GM13976 (cell line): ENCODE results near the gene THSD4.

Experiments used
- DNase-seq: peaks from one replicate; pipeline ENCODE4 v3.0.0; 2012; ENCODE audit warnings: low spot score
- in situ Hi-C: fragments of 300-500 bp; cut with MboI; formaldehyde crosslinking; loops from one replicate; pipeline ENCODE4 v1.12.0; 2022; ENCODE audit warnings: low sequenced_read_pairs, mixed read lengths, inconsistent platforms; ENCODE audit not compliant: unreplicated experiment
- TF ChIP-seq, protein P1 (sequence below): IDR thresholded peaks from 2 replicates; pipeline ENCODE4 v1.5.1; 2012; ENCODE audit warnings: borderline replicate concordance, mild to moderate bottlenecking; ENCODE audit not compliant: insufficient read depth; ENCODE audit errors: extremely low read depth, missing control alignments, control extremely low read depth

THSD4 gene

DNA sequence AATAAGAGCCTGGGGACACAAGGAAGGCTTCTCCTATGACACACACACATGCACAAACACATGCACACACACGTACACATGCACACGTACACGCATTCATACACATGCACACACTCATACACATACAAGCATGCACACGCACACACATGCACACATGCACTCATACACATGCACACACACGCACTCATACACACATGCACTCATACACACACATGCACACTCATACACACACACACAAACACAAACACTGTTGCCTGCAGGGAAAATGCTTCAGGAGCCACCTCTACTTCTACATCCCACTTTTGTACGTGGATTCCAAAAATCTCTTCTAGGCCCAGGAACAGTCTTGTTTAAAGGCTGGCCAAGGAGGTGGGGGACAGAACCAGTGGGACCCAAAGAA is 674.3 kb downstream of the THSD4 start:
- TF ChIP-seq, protein P1, sequence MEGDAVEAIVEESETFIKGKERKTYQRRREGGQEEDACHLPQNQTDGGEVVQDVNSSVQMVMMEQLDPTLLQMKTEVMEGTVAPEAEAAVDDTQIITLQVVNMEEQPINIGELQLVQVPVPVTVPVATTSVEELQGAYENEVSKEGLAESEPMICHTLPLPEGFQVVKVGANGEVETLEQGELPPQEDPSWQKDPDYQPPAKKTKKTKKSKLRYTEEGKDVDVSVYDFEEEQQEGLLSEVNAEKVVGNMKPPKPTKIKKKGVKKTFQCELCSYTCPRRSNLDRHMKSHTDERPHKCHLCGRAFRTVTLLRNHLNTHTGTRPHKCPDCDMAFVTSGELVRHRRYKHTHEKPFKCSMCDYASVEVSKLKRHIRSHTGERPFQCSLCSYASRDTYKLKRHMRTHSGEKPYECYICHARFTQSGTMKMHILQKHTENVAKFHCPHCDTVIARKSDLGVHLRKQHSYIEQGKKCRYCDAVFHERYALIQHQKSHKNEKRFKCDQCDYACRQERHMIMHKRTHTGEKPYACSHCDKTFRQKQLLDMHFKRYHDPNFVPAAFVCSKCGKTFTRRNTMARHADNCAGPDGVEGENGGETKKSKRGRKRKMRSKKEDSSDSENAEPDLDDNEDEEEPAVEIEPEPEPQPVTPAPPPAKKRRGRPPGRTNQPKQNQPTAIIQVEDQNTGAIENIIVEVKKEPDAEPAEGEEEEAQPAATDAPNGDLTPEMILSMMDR: no peak
- DNase-seq: no peak
- in situ Hi-C loops: no loop called here

DNA sequence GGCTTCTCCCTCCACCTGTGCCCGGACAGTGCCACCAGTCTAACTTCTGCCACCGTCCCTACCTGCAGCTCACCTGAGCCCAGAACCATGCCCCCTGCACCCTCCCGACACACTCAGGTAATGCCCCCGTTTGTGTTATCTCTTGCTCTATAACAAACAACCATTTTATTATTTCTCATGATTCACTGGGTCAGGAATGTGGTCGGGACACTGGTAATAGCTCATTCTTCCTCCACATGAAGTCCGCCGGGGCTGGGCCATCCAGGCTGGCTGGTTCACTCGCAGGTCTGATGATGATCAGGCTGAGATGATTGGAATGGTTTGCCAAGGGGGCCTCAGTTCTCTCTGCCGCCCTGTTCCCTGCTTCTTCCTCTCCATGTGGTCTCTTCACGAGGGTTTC is 674.8 kb downstream of the THSD4 start:
- TF ChIP-seq, protein P1: no peak
- in situ Hi-C loops: no loop called here
- DNase-seq: no peak

DNA sequence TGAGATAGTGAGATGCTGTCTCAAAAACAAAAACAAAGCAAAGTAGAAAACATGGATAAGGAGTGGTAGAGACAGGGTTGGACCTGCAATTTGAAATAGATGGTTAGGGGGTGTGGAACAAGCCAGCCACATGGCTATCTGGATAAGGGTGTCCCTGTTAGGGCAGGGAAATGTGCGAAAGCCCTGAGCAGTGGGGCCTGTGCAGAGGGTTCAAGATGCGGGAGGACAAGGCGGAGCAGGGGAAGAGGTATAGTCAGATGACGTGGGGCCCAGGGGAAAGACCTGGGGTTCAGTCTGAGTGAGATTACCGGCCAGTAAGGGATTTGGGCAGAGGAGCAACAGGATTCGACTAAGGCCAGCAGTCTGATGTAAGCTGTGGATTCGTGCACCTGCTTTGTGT is 676.7 kb downstream of the THSD4 start:
- in situ Hi-C loops: no loop called here
- TF ChIP-seq, protein P1: no peak
- no peak for DNase-seq

DNA sequence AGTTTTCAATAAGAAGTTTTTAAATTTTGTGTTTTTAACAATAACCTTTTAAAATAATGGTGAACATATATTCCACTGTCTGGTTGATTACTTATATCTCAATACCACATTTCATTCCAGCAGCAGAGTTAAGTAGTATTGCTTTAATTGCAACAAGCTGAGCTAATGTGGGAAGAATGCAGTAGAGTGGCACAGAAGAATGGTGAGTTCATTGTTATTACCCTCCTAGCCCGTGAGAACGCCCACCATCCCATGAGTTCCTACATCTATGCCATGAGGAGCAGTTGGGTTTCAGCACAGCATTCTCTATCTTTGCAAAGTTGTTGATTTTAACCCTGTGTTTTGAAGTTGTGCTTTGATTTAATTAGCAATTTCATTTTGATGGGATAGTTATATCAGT is 677.2 kb downstream of the THSD4 start:
- DNase-seq: no peak
- TF ChIP-seq, protein P1: no peak
- in situ Hi-C loops: no loop called here

DNA sequence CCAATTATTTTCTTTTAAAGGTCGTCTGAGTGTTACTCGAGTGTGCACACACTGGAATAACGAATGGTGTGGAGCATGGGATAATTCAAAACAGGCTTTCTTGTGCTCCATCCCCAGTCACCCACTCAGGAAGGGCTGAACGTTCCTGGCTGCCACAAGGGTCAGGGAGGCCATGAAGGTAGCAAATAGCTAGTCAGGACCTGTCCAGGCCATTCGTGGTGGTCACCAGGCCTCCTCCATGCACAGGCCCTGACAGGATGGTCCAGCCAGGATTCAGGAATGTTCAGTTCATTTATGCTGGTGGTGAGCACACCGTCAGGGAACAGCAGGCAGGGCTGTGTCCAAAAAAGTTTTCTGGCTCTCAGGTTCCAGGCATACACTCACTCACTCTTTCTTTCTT is 683.4 kb downstream of the THSD4 start:
- in situ Hi-C loops: no loop called here
- DNase-seq: no peak
- TF ChIP-seq, protein P1: no peak

DNA sequence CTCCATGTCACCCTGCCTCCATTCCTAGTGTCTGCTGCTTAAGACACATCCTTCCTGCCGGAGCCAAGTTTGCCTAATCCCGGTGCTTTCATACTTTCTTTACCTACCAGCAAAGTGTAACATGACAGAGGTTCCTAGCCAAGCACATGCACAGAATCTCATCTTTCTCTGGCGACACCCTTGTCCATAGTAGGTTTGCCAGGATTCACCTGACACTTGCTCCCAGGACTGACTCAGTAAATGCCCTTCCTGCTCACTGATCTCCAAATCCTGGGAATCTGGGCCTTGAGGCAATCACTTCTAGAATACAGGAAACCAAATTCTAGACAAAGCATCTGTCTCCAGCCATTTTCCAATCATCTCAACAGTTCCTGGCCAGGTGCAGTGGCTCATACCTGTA is 684.9 kb downstream of the THSD4 start:
- in situ Hi-C loops: no loop called here
- DNase-seq: no peak
- TF ChIP-seq, protein P1: no peak

DNA sequence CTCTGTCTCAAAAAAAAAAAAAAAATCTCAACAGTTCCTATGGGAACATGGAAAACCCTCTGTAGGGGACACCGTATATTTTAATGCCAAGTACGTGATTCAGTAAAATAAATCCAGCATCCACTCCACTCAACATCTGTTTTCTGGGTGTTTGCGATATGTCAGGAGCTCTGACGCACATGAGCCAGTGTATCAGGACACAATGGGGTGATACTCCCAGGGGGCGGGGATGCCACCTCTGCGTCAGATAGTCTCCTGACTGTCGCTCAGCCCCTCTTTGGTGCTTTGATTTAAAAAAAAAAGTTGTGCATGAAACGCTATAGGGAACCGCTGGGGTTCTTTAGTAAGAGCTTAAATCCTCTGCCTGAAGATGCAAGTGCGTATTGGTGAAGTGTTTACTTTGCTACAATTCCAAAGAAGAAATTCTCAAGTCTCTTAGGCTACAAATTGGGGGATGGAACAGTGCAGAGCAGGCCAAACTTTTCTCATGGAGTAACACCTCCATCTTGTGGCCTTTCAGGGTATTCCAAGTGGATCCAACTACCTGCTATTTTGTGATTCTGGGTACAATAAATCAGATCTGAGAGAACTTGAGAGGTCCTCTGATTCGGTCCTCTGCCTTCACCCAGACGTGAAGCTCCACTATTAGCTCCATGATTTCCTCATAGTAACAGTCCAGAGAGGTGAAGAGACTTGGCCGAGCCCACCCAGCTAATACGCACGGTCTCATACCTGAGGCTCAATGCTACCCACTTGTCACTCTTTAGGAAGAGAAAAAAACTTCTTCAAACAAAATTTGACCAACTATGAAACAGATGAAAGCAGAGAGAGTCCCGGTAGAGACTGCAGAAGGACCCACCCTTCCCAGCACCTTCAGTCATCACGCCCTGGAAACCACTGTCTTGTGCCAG is 685.8 kb downstream of the THSD4 start:
- peak; percentile 70 for DNase-seq
- TF ChIP-seq, protein P1: peak; percentile 59
- in situ Hi-C loops: no loop called here
